Superior temporal gyrus (tissue), 1 donor: ENCODE results near the gene SLC6A19.
"Not testable (repeated sequence)": the region's sequence is repeated elsewhere in the genome, so short reads cannot be mapped to it uniquely, and the experiment has no call there.

Experiments used
- DNase-seq: peaks from one replicate; pipeline ENCODE4 v3.0.0-alpha.2; 2016; ENCODE audit errors: extremely low spot score

SLC6A19 gene

GRCh38 chr5:1222621-1223277 is 21.4 kb downstream of the SLC6A19 start:
- no peak for DNase-seq

DNA sequence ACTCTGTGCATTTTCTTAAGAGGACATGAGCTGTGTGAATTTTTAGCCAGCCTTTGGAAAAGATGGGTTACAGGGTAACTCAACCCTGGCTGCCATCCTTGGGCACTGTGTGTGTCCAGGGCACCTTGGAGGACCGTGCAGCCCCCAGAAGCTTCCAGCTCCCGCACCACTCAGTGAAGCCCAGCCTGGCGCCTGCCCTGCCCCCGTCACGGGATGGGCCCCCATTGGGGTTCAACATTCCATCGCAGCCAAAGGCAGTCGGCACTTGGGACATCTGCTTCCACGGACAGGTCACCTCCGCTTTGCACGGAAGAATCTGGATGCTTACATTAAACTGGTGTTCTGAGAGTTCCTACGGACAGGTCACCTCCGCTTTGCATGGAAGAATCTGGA is 21.9 kb downstream of the SLC6A19 start:
- DNase-seq: no peak

- no peak for DNase-seq
These were observed 23.2 kb downstream of the SLC6A19 start for GRCh38 chr5:1224631-1225030.

- DNase-seq: no peak
These were observed 23.7 kb downstream of the SLC6A19 start, which contains the start of gene SLC6A18 for GRCh38 chr5:1225081-1225480. TSS of gene SLC6A18 (plus strand) at chr5:1225381. CDS start at chr5:1225478, 97 bp downstream.

GRCh38 chr5:1226231-1226630 is 24.8 kb downstream of the SLC6A19 start:
- DNase-seq: no peak

DNA sequence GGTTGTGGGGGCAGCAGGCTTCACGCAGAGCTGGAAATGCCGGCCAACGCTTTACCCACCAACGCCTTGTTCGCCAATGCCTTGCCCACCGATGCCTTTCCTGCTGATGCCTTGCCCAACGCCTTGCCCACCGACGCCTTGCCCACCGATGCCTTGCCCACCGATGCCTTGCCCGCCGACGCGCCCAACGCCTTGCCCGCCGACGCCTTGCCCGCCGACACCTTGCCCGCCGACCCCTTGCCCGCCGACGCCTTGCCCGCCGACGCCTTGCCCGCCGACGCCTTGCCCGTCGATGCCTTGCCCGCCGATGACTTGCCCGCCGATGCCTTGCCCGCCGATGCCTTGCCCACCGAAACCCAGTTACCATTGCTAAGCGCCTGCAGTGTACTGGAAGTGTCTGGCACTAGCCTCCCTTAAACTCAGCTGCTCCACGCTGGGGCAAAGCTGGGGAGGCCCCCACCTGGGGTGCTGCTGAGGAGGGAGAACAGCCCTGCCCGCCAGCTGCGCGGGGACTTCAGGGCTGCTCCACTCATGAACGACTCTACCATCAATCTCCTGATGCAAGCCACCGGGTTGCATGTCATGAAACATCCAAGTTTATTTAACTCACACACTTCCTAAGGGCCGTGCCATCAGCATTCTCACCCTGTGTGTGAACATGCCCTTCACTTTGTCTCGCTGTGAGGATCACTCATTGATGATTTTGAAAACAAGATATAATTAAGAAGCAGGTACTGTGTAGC is 25.6 kb downstream of the SLC6A19 start:
- no peak for DNase-seq

GRCh38 chr5:1227667-1228066 is 26.3 kb downstream of the SLC6A19 start:
- DNase-seq: no peak

GRCh38 chr5:1228120-1228519 is 26.7 kb downstream of the SLC6A19 start:
- no peak for DNase-seq

- not testable (repeated sequence) for DNase-seq
These were observed 27.6 kb downstream of the SLC6A19 start for GRCh38 chr5:1229023-1229422.

GRCh38 chr5:1229822-1230221 is 28.4 kb downstream of the SLC6A19 start:
- no peak for DNase-seq

GRCh38 chr5:1230551-1230950 is 29.2 kb downstream of the SLC6A19 start:
- DNase-seq: no peak

DNA sequence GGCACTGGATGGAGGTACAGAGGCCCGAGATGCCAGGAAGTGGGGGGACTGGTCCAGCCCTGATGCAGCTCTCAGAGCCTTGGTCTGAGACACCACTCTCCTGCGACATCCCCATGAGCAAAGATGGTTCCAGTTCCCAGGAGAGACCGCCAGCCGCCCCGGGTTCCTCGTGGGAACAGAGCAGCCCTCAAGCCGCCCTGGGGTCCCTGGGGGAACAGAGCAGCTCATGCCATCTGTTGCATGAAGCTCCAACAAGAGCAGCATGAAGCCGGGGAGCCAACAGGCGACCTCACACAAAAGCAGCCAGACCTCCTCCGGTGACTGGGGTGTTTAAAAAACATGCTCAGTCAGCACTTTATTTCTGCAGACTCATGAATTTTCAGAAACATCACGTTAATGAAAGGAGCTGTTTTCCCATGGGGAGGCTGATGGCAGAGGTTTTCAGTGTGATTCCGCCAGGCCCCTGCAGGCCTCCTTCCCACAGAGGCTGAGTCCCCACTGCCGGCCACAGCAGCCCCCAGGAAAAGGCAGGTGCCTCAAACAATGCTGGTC is 30.0 kb downstream of the SLC6A19 start:
- no peak for DNase-seq

GRCh38 chr5:1232780-1233179 is 31.4 kb downstream of the SLC6A19 start:
- no peak for DNase-seq

DNA sequence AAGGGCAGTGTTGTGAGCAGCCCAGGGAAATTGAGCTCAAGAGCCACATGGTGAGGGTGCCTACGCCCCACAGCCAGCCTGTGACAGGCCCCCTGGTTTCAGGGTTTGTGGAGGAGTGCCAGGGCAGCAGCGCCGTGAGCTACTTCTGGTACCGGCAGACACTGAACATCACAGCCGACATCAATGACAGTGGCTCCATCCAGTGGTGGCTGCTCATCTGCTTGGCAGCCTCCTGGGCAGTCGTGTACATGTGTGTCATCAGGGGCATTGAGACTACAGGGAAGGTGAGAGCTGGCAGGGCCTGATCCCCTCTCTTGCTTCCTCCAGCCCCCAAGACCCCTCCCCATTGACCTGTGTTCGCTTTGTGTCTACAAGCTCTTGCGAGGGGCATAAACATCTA is 34.0 kb downstream of the SLC6A19 start:
- DNase-seq: no peak

- DNase-seq: no peak
These were observed 34.4 kb downstream of the SLC6A19 start for GRCh38 chr5:1235838-1236237.

- DNase-seq: no peak
These were observed 38.3 kb downstream of the SLC6A19 start for GRCh38 chr5:1239505-1240251.

DNA sequence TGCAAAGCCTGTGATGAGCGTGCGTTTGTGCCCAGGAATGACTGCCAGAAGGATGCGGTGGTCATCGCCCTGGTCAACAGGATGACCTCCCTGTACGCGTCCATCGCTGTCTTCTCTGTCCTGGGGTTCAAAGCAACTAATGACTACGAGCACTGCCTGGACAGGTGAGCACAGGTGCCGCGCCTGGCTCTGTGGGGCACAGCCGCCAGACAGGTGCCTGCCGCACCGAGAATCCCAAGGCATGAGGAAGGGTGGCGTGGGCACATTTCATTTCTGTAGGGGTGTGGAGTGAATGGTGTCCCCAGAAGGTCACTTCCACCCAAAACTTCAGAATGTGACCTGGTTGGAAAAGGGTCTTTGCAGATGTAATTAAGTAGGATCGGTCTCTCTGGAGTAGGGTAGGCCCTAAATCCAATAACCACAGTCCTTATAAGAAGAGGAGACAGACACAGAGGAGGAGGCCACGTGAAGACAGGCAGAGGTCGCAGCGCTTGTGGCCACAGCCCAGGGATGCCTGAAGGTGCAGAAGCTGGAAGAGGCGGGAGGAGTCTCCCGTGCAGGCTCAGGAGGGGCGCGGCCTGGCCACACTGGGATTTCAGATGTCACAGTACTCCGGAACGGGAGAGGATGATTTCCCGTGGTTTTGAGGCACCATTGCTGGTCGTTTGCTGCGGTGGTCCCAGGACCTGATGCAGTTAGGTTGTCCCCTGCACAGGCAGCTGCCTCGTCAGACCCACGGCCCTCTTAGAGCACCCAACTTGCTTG is 39.3 kb downstream of the SLC6A19 start:
- no peak for DNase-seq

DNA sequence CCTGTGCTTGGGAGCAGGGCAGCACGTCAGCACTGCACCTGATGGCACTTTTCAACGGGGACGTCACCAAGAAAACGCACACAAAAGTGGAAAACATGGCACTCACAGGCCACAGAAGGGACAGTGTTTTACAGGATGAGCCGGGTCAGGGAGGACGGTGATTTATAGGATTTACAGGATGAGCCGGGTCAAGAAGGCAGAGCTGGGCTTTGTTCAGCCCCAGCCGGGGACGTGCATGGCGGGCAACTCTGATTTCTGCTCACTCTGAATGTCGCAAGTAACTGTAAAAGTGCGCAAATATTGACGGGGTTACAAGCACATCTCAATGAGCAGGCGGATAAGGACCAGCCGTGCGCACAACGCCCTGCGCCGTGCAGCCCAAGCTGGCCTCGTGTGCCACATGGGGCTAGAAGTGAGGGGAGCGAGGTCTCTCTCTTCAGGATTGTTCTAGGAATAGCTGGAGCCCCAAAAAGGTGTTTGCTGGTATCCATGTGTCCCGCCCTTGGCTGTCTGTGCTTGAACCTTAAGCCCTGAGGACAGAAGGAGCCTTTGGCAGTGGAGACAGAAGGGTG is 40.2 kb downstream of the SLC6A19 start:
- no peak for DNase-seq

DNA sequence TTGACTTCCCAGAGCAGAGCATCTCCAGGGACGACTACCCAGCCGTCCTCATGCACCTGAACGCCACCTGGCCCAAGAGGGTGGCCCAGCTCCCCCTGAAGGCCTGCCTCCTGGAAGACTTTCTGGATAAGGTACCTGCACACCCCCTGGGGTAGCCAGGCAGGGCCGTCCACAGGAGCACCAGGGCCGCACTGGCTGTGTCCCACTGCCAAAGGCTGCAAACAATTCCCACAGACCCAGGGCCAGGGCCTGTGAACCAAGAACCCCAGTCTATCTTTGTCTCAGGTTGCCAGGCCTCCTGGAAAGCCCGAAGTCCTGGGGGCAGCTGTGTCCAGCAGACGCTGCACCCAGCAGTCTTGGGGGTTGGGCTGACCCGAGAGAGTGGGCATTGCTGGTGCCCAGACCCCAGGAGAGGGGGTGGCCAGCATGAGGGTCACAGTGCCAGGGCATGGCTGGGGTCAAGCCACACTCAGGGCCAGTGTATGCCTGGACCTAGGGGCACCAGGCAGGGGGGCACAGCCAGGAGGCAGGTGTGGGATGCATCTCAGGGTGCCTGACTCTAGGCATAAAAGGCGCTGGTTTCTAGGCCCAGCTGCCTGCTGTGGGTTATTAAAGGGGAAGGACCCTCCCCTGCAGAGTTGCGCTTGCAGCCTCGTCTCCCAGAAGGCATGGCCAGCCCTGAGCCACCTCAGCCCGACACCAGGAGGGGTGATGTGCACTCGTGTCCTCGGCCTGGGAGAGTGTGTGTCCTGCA is 41.5 kb downstream of the SLC6A19 start:
- DNase-seq: no peak

GRCh38 chr5:1243487-1244130 is 42.2 kb downstream of the SLC6A19 start:
- no peak for DNase-seq
